ENCODE results near the gene IL31RA.

IL31RA gene

GRCh38 chr5:55904152-55904551, 53.0 kb downstream of the IL31RA start:
- DNase-seq: no peak

DNA sequence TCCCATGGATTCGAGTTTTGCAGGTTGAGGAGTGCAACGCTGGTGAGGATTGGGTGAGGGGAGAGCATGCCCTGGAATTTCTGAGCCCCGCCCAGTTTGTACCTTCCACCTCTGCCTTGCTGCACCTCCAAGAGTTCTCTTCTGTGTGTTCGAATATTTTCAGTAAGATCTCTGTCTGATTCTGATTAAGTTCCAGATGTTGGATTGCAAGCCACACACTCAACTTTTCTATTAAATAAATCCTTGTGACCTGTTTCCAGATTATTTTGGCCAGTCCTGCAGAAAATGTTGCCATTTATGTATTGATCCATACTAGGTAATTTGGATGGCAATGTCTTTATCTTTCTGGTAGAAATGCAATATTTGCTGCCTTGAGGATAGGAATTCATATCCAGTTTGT, 54.1 kb downstream of the IL31RA start:
- DNase-seq: no peak

DNA sequence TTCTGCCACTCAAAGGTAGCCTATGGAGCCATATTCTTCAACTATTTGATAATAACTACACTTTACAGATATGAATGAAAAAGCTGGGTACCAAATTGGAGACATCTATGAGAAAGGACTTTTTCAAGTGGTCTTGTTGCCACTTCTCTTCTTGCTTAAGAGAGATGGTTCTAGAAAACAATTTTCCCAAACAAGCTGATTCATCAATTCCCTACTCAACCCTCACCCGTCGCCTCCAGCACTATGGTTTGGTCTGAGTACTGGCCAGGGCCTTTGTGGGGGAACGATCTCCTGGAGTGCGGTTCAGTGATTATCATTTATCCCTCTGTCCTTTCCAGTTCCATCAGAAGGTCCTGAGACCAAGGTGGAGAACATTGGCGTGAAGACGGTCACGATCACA, 56.8 kb downstream of the IL31RA start:
- DNase-seq: no peak

DNA sequence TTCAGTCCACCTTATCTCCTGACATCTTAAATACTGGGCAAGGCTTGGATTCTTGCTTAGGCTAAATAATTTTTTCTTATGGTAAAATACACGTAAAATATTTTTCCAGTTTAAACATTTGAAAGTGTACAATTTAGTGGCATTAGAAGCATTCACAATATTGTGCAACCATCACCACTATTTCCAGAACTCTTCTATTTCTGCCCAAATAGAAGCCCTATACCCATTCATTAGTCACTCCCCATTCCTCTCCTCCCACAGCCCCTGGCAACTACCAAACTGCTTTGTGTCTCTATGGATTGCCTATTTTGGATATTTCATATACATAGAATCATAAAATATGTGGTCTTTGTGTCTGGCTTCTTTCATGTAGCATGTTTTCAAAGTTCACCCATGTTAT, 57.6 kb downstream of the IL31RA start:
- DNase-seq: no peak

DNA sequence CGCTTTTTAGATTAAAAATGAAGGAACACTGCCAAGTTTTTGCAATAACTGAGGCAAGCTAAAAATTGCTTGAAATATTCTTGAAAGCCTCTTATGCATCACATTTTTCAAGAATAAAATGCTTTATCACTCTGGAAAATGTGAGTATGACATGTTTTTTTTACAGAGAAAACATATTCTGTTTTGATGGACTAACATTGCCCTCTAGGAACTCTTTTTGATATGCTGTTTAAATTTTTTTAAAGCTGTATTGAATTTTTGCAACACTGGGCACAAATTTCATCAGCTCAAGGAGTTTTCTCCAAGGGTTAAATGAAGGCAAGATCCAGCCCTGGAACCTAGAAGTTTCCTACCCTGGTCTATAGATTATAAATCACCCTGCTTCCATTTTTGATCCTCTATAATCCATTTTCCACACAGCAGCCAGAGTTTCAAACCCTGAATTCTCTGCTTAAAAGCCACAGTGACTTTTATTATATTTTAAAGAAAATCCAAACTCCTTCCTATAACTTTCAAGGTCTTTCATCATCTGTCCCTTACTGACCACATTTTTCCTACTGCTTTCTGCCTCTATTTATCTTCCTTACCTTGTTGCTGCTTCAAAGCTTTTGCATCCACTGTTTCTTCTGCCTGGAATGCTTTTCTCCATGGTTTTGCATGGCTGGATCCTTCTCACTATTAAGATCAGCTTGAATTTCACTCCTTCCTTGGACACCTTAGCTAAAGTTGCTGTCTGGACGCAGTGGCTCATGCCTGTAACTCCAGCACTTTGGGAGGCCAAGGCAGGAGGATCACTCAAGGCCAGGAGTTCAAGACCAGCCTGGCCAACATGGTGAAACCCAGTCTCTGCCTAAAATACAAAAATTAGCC, 60.9 kb downstream of the IL31RA start:
- DNase-seq: no peak

DNA sequence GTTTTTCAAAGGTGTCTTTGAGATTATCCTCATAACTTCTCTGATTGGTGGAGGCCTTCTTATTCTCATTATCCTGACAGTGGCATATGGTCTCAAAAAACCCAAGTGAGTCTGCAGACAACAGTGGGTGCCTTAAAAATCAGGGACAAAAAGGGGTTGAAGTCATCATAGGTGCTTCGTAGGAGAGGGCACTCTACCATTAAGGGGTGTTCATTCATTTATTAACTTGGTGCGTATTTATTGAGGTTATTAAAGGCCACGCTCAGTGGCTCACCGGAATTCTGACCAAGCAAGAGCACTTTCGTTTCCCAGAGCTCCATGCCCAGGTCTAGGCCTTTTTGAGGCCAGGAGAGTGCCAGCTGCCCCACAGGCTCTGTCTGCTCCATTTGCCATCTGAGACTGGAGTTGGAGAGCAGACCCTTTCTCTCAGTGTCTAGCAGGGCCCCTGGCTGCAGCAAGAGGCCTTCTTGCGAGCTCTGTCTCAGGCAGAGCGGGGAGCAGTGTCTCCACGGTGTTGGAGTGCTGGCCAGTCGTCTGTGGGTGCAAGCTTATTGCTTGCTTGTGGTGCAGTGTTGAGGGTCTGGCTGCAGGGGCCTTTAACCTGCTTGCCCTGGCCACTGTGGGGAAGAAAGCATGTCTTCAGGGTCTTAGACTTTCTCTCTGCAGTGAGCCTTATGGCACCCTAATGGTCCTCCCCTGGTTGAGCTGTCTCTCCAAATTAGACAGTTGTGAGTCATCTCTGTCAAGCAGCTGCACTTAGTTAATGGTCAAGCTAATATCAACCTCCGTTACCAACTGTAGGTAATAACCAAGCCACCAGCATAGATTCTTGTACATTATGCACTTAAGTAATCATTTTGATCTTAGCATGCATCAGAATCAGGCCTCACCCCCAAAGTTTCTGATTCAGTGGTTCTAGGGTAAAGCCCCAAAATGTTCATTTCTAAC, 62.6 kb downstream of the IL31RA start:
- DNase-seq: no peak

- no peak for DNase-seq
These were observed 63.8 kb downstream of the IL31RA start for GRCh38 chr5:55914971-55915370.

DNA sequence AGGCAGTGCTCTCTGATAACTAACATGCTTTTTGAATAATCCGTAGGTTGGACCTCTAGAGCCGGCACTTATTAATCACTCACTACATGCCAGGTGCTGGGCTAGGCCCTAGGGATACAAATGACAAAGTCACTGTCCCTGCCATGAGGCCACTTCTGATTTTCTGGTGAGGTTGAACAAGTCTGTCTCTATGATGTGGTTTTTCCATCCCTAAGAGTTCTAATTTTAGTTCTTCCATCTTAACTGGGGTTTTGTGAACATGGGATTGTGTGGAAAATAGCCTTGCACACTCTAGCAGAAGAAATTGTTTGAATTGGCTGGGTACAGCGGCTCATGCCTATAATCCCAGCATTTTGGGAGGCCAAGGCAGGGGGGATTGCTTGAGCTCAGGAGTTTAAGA, 64.6 kb downstream of the IL31RA start:
- no peak for DNase-seq

DNA sequence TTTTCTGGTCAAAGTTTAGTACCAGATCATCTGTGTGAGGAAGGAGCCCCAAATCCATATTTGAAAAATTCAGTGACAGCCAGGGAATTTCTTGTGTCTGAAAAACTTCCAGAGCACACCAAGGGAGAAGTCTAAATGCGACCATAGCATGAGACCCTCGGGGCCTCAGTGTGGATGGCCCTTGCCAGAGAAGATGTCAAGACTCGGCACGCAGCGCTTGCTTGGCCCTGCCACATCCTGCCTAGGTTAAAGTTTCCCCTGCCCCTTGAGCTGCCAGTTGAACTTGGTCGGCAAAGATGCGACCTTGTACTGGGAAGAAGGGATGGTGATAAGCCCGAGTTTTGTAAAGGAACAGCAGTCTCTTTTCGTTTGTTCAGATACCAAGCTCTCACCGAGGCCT, 65.8 kb downstream of the IL31RA start:
- no peak for DNase-seq

DNA sequence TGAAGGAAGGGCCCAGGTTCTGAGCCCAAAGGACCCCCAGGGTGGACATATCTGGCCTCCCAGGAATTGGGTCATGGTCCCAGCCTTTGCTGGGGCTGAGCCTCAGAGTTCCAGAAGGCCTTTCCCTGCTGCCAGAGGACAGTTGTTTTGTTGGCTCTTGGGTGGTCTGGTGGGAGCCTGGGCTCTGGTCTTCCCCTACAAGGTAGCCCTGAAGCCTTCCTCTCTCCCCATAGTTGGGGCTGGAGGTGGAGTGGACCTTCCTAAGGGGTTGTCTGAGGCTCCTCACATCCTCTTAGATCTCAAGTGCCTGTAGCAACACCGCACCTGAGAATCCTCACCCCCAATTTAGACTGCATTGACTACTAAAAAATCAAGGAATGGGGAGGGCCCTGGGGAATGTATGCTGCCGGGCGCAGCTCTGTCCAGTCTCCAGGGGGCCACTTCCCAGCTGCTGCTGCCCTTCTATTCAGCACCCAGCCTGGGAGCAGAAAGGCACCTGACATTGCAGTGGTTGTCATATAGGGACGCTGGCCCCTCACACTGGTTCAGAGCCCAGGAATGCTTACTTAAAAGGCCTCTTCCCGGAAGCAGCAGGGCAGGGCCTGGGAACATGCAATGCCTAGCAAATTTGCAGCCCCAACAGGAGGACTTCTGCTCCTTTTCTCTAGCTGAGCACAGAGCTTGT, 66.4 kb downstream of the IL31RA start:
- DNase-seq: no peak

GRCh38 chr5:55918087-55919035, 67.2 kb downstream of the IL31RA start:
- no peak for DNase-seq

GRCh38 chr5:55919625-55920024, 68.5 kb downstream of the IL31RA start:
- DNase-seq: no peak

DNA sequence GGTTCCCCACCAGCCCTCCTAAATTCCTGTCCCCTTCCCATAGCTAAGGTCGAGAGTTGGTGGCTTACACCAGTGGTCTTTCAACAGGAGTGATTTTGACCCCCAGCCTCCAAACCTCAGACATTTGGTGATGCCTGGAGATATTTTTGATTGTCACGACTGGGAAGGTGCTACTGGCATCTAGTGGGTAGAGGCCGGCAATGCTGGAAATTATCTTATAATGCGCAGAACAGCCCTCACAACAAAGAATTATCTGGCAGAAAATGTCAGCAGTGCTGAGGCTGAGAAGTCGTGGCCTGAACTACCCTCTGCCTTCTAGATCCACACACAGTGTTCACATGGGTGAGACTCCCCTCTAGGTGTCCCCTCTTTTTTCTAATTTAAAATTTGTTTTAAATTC, 69.6 kb downstream of the IL31RA start:
- no peak for DNase-seq

GRCh38 chr5:55921617-55922016, 70.5 kb downstream of the IL31RA start:
- no peak for DNase-seq

DNA sequence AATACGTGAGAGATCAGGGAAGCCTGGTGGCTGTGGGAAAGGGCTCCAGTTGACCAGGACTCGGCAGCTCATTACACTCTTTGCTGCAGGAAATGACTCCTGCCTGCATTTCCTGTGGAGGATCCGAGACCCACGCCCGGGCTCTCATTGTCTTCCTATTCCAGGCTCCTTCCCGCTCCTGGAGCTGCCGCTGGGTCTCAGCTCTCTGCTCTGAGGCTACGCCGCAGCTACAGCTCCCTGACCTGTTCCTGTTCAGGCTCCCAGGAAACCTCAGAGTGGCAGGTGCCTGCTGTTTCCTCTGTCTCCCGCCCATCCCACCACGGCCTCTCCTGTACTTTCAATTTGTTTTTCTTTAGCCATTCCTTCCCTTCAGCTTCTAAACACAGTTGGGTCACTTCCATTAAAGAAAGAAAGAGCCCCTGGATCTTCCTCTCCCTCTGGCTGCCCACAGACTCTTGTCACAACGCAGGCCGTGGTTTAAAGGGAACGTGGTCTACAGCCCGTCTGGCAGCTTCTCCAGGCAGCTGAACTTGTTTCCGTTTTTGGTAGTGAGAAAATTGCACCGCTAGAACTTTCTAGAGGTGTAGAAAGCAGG, 72.1 kb downstream of the IL31RA start:
- no peak for DNase-seq

DNA sequence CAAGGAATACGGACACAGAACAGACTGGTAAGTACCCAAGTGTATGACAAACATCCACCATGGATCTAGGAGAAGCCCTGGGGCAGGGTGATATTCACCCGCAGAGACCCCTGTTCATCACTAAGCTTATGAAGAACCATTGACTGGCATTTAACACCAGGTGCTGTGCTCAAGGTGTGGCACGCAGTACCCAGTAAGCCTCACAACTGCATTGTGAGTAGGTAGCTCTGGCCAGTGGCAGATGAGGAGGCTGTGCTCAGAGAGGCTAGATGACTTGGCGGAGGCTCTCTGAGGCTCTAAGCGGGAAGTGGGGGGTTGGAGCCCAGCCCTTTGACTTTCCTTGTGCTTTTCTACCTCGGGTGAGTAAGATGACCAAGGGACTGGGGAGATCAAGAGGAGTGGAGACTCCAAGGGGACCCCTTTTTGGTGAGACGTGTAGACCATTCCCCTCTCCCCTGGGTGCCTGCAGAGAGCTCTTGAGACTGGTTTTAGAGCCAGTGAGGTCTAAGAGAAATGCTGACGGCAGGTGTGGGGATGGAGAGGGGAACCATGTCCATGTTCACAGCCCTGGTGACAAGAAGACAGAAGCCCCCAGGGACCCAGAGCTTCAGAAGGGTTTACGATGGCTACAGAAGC, 72.8 kb downstream of the IL31RA start:
- no peak for DNase-seq

- DNase-seq: no peak
These were observed 73.6 kb downstream of the IL31RA start for GRCh38 chr5:55924744-55925143.

- DNase-seq: no peak
These were observed 74.0 kb downstream of the IL31RA start for GRCh38 chr5:55925181-55925580.

DNA sequence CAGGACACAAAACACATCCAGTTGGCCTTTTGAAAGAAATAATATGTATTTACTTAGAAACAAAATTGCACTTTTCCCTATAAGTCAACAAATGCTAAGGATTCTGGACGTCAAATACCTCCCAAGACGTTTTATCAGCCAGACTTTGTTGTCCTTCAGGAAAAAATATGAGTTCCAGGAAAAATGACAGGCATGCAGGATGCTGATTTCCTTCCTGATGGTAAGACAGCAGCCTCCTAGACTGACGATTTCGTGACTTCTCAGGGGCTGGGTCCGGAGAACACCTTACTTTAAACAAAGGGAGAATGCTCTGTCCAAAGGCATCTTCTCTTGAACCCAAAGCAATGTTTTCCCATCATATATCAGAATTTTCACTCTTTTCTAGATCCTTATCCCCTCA, 74.6 kb downstream of the IL31RA start:
- no peak for DNase-seq

- no peak for DNase-seq
These were observed 75.3 kb downstream of the IL31RA start for GRCh38 chr5:55926476-55926875.

Measured in activated CD4-positive, alpha-beta T cell treated with anti-CD3 and anti-CD28 coated beads, Interleukin-2, amount 50 U/mL, for 1 hour (primary cell).